HEK293T (cell line): Measurements from ENCODE around the gene CEP89.
"Not testable (repeated sequence)": the region's sequence is repeated elsewhere in the genome, so short reads cannot be mapped to it uniquely, and the experiment has no call there.

ENCODE experiments used
- ARNT ChIP-seq: fragments of 450-650 bp; IDR thresholded peaks from 2 replicates; pipeline ENCODE4 v1.6.1; 2017; ENCODE audit warnings: mild to moderate bottlenecking
- BHLHE40 ChIP-seq: fragments of 450-650 bp; IDR thresholded peaks from 2 replicates; pipeline ENCODE4 v1.6.1; 2016; ENCODE audit warnings: mild to moderate bottlenecking, moderate library complexity, borderline replicate concordance

DNA sequence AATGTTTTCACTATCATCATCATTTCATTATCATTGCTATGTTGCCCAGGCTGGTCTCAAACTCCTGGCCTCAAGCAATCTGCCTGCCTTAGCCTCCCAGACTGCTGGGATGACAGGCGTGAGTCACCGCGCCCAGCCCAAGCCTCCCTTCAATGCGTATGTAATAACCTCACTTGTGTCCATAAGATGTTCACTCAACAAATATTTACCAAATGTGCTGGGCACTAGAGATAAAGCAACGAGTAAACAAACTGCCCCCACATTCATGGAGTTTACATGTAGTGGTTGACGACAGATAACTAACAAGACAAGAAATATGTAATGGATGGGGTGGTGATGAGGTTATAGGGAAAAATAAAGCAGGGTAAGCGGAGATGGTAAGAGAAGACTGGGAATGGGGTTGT, 25.3 kb upstream of the CEP89 start:
- TF ChIP-seq BHLHE40, ARNT: not testable (repeated sequence)
